Endodermal cell (in vitro differentiated cells): ENCODE results near the gene C1QTNF4. TPM values are rescaled to one million over a fixed set of nuclear protein-coding genes. Genes with fewer than 3 reads are reported as not detected.
A peak's percentile ranks its signal among the peaks of the same experiment; 100 is the strongest.

Source experiments
- DNase-seq: peaks from one replicate; pipeline ENCODE4 v3.0.0-alpha.2; 2017
- H3K27ac ChIP-seq: 2 replicates; pipeline ENCODE4 v1.5.1; 2013; ENCODE audit warnings: mild to moderate bottlenecking, low read depth, low read length, moderate library complexity
- H3K27me3 ChIP-seq: 2 replicates; pipeline ENCODE4 v1.6.1; 2013; ENCODE audit warnings: mild to moderate bottlenecking, low read length, moderate library complexity; ENCODE audit not compliant: insufficient read depth, control insufficient read depth, poor library complexity, severe bottlenecking
- H3K36me3 ChIP-seq: 2 replicates; pipeline ENCODE4 v1.7.0; 2013; ENCODE audit warnings: mild to moderate bottlenecking, low read length, moderate library complexity; ENCODE audit not compliant: control insufficient read depth, insufficient read depth
- H3K4me1 ChIP-seq: one replicate; pipeline ENCODE4 v1.7.0; 2013; ENCODE audit warnings: low read length; ENCODE audit not compliant: control insufficient read depth, insufficient read depth
- H3K4me3 ChIP-seq: 2 replicates; pipeline ENCODE4 v1.5.1; 2013; ENCODE audit warnings: mild to moderate bottlenecking, low read length, moderate library complexity
- H3K9ac ChIP-seq: 2 replicates; pipeline ENCODE4 v1.6.1; 2013; ENCODE audit warnings: mild to moderate bottlenecking, low read length, moderate library complexity; ENCODE audit not compliant: poor library complexity, severe bottlenecking; ENCODE audit errors: extremely low read depth
- H3K9me3 ChIP-seq: 2 replicates; pipeline ENCODE4 v1.6.1; 2013; ENCODE audit warnings: mild to moderate bottlenecking, low read length, moderate library complexity; ENCODE audit not compliant: control insufficient read depth
- H3K27ac Mint-ChIP-seq: 2 replicates; pipeline ENCODE4 v1.8.0; 2020; ENCODE audit warnings: mixed read lengths
- H3K27me3 Mint-ChIP-seq: 2 replicates; pipeline ENCODE4 v1.8.0; 2021; ENCODE audit warnings: mild to moderate bottlenecking, mixed read lengths; ENCODE audit not compliant: insufficient read depth
- H3K36me3 Mint-ChIP-seq: 2 replicates; pipeline ENCODE4 v1.8.0; 2020; ENCODE audit warnings: low read depth, mixed read lengths
- H3K4me1 Mint-ChIP-seq: 2 replicates; pipeline ENCODE4 v1.8.0; 2020; ENCODE audit warnings: mixed read lengths
- H3K4me3 Mint-ChIP-seq: 2 replicates; pipeline ENCODE4 v1.8.0; 2020; ENCODE audit warnings: mild to moderate bottlenecking, moderate library complexity, mixed read lengths
- H3K9me3 Mint-ChIP-seq: 2 replicates; pipeline ENCODE4 v1.8.0; 2020; ENCODE audit warnings: mild to moderate bottlenecking, mixed read lengths
- WGBS, 2 experiments: methylation state at CpG; one replicate each; pipeline versions ENCODE4 v1.1.5 to v1.1.7; 2013; ENCODE audit warnings: missing lambda C conversion rate in 2 of 2, mixed read lengths in 1 of 2; ENCODE audit not compliant: insufficient coverage in 1 of 2, insufficient read length in 1 of 2; 5-methylcytosine and 5-hydroxymethylcytosine counted together
- total RNA-seq, 2 donors: library from RNA; stranded (reverse); fragmentation: NEBNext Ultra II Directional in 1 of 2; extraction: Animal tissue kit (Norgen Biotek cat#: 25700) in 1 of 2; gene quantifications; 2 replicates in 1 of 2; 3 replicates in 1 of 2; pipeline ENCODE4 v1.2.1, GENCODE V29; 2021
- TF ChIP-seq, protein P1 (sequence below): fragments of 200-600 bp; sonication (generic); conservative IDR thresholded peaks from 2 replicates; pipeline ENCODE4 v1.5.0; 2021; ENCODE audit warnings: antibody characterized with exemption, mild to moderate bottlenecking

C1QTNF4 gene
- total RNA-seq, 2 donors from 2014 or later, result 6.9 to 10.5 TPM

DNA sequence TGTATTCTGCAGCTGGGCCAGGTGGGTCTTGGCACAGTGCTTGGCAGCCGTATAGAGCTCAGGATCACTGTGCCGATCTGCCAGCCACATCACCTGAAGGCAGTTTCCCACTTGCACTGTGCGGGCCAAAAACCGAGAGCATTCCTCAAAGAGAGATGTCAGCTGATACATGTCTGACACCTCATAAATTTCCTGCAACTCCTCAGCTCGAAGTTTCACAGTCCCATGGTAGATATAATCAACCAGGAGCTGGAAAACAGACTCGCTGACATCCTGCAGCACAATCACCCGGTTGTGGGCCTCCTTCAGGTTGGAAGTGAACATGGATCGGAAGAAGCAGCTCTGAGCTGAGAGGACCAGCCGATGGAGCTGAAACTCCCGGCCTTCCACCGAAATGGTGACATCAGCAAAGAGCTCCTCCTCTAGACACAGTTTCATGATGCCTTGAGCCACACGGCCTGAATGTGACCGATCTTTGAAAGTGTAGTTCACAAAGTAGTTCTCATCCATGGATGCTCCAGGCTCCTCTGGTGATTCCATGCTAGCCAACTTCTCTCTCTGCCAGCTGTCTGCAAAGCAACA is 16.7 kb downstream of the C1QTNF4 start:
- Mint-ChIP-seq H3K4me3 (peak overlapping the region; percentile 96), H3K27ac (peak overlapping the region; percentile 98), H3K4me1 (peaks cover 11% of the 10 kb centered on the region), H3K36me3 (peaks cover 56% of the 10 kb centered on the region), H3K27me3 (no peaks in the 10 kb centered on the region), H3K9me3 (no peaks in the 10 kb centered on the region)
- H3K36me3 ChIP-seq, result peaks cover 68% of the 10 kb centered on the region
- H3K27ac ChIP-seq, result no peak overlapping the region
- H3K9me3 ChIP-seq, result no peaks in the 10 kb centered on the region
- H3K27me3 ChIP-seq, result no peaks in the 10 kb centered on the region
- H3K9ac ChIP-seq, result peak overlapping the region; percentile 79
- TF ChIP-seq, protein P1, sequence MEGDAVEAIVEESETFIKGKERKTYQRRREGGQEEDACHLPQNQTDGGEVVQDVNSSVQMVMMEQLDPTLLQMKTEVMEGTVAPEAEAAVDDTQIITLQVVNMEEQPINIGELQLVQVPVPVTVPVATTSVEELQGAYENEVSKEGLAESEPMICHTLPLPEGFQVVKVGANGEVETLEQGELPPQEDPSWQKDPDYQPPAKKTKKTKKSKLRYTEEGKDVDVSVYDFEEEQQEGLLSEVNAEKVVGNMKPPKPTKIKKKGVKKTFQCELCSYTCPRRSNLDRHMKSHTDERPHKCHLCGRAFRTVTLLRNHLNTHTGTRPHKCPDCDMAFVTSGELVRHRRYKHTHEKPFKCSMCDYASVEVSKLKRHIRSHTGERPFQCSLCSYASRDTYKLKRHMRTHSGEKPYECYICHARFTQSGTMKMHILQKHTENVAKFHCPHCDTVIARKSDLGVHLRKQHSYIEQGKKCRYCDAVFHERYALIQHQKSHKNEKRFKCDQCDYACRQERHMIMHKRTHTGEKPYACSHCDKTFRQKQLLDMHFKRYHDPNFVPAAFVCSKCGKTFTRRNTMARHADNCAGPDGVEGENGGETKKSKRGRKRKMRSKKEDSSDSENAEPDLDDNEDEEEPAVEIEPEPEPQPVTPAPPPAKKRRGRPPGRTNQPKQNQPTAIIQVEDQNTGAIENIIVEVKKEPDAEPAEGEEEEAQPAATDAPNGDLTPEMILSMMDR, result no peak
- WGBS, 2 experiments, result 89 to 91% methylated on average over 13 of the region's 13 CpGs
- peak overlapping the region; percentile 98 for H3K4me3 ChIP-seq
- no peak for DNase-seq
- peaks cover 4% of the 10 kb centered on the region for H3K4me1 ChIP-seq

DNA sequence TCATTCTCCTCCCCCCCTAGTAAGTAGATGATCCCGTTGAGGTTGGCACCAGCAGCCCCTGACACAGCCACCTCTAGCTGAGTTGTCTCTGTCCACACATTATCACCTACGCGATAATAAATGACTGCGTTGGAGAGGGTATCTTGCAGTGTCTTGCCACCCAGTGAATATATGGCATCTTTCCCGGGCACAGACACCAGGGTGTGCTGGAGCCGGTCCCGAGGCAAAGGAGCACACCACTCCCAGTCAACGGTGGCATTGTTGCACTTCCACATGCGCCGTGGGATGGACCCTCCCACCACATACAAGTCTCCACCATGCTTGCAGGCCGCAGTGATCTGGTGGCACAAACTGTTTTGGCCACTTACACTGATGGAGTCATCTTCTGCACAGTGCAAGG is 20.9 kb downstream of the C1QTNF4 start:
- 94 to 97% methylated on average over 10 to 11 of the region's 11 CpGs for WGBS, 2 experiments

DNA sequence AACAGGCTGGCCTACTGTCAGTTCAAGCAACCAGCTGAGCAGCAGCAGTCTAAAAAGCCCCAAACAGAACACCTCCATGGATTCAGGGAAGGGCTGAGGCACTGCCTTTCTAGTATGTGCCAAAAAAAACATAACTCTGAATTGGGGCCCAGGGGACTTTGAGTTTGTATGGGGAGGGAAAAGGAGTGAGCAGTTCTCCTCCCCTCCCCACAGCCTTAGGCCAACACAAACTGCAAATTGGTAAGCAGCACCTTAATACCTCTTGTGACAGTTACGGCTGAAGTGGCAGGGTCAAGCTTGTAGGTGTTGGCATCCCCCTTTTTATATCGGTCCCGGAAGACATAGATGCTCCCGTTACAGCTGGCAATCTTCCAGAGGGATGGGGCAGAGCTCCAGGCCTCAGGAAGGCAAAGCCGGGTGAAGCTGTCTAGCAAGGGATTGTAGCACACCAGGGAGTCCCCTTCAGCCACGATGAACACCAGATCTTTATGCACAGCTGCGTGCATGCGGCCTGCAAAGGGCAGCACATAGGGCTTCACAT is 21.4 kb downstream of the C1QTNF4 start:
- Mint-ChIP-seq H3K27me3 (no peaks in the 10 kb centered on the region), H3K4me1 (peaks cover 1% of the 10 kb centered on the region), H3K9me3 (no peaks in the 10 kb centered on the region), H3K27ac (no peak overlapping the region), H3K4me3 (no peak overlapping the region), H3K36me3 (peaks cover 68% of the 10 kb centered on the region)
- no peaks in the 10 kb centered on the region for H3K27me3 ChIP-seq
- H3K27ac ChIP-seq, result no peak overlapping the region
- H3K9ac ChIP-seq, result no peak overlapping the region
- no peaks in the 10 kb centered on the region for H3K9me3 ChIP-seq
- TF ChIP-seq, protein P1, result no peak
- WGBS, 2 experiments, result 88 to 97% methylated on average over 8 of the region's 8 CpGs
- H3K4me3 ChIP-seq, result no peak overlapping the region
- peaks cover under 1% of the 10 kb centered on the region for H3K4me1 ChIP-seq
- no peak for DNase-seq
- peaks cover 81% of the 10 kb centered on the region for H3K36me3 ChIP-seq

More for the DNA sequence above, 20.9 kb downstream of the C1QTNF4 start:
- peaks cover 65% of the 10 kb centered on the region for H3K36me3 Mint-ChIP-seq
- Histone ChIP-seq H3K4me1 (peaks cover 4% of the 10 kb centered on the region), H3K9me3 (no peaks in the 10 kb centered on the region), H3K27ac (no peak overlapping the region), H3K4me3 (no peak overlapping the region), H3K36me3 (peaks cover 81% of the 10 kb centered on the region), H3K9ac (no peak overlapping the region), H3K27me3 (no peaks in the 10 kb centered on the region)
- no peaks in the 10 kb centered on the region for H3K27me3 Mint-ChIP-seq
- DNase-seq, result no peak
- no peaks in the 10 kb centered on the region for H3K9me3 Mint-ChIP-seq
- TF ChIP-seq, protein P1, result no peak
- no peak overlapping the region for H3K27ac Mint-ChIP-seq
- no peak overlapping the region for H3K4me3 Mint-ChIP-seq
- peaks cover 4% of the 10 kb centered on the region for H3K4me1 Mint-ChIP-seq
